NK-92 (cell line): ENCODE results near the gene FBXO36.
A peak's percentile ranks its signal among the peaks of the same experiment; 100 is the strongest.
"Not testable (repeated sequence)": the region's sequence is repeated elsewhere in the genome, so short reads cannot be mapped to it uniquely, and the experiment has no call there.

ENCODE experiments used
- DNase-seq: peaks from one replicate; lab custom pipeline; 2025; ENCODE audit not compliant: unreplicated experiment; lab: John Stamatoyannopoulos, UW

FBXO36 gene

DNA sequence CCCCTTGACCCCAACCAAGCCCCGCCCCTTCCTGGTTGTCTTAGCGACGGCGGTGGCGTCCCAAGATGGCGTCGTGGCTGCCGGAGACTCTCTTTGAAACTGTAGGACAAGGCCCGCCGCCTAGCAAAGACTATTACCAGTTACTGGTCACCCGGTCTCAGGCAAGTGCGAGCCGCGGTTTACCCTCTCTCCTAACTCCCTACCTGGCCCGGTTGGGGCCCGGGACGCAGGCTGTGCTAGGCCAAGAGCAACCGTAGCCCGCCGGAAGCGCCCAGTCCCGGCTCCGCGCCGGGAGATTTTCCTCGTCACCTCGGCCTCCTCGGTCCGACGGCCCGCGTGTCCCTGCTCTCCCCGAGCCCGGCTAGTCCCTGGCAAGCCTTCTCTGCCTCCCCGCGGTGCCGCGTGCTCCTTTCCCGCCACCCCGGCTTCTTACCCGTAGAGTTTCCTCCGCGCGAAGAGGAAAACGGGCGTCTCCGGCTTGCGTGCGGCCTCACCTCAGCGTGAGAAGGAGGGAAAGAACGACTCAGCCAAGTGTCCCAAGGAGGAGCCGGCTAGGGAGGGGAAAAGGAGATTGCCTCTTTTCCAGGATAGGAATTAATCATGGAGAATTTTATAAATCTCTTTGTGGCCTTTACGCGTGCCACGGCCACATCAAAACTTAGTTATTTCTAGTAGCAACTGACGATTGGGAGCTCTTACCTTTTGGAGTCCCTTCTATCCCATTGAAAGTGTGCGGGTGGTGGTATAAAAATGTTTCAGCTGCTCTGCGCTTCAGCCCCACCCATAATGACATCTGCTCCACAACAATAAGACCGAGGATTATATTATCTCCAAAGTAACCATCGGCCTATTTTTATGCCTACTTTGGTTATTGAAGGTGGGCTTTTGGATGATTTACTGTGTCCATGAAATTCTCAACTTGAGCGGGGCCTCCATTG, at the start of gene FBXO36:
FBXO36 (plus strand) TSS at position 55 of the 938 bp plus-strand sequence; CDS start at position 66, 11 bp downstream.
- peak; percentile 51 for DNase-seq

GRCh38 chr2:229873123-229873581, 49.2 kb upstream of the FBXO36 start:
- no peak for DNase-seq

DNA sequence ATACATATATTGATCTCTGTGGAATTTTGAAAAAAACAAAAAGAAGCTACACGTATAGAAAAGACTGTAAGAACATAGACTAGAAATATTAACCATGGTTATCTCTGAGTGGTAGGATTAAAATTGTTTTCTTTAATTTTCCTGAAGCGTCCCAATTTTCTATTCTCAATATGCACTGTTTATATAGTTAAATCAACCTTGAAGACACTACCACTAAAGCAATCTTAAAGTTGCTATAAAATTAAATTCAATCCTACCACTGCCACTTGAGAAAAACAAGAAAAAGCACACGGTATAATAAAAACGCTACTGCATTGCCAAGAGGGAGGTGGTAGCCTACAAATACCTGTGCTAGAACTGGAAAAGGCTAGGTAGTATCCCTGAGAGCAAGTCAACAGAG, 47.7 kb upstream of the FBXO36 start:
- no peak for DNase-seq

GRCh38 chr2:229875549-229875948, 46.8 kb upstream of the FBXO36 start:
- DNase-seq: no peak

DNA sequence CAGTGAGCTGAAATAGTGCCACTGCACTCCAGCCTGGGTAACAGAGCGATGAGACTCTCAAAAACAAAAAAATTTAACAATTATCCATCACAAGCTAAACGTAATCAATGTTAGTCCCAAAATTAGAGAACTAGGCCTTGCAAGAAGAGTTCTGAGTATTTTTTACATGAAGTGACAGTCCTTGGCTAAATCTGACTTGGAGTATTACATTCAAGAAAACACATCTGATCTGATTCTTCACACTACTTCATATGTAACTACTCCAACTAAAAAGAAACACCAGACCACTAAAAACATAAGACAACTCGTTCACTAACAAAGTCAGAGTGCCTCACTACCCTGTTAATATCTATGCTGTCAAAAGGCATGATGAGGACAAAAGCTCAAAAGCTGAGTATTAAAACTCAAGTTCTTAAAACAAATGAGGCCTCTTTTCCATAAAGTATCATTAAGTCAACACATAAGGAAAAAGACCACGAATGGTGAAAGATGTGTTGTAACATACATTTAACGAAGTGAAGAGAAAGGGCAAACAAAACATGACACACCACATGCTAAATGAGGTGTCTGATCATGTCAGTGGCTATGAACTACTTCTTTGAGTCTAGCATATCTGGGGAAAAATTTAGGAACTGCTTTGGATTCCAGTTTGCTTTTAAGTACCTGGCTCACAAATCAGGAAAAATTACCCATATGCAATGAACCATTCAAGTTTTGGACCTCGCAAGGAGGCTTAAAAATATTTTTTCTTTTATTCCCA, 42.9 kb upstream of the FBXO36 start:
- DNase-seq: no peak

- DNase-seq: no peak
Measured at GRCh38 chr2:229880892-229881586, 41.3 kb upstream of the FBXO36 start.

DNA sequence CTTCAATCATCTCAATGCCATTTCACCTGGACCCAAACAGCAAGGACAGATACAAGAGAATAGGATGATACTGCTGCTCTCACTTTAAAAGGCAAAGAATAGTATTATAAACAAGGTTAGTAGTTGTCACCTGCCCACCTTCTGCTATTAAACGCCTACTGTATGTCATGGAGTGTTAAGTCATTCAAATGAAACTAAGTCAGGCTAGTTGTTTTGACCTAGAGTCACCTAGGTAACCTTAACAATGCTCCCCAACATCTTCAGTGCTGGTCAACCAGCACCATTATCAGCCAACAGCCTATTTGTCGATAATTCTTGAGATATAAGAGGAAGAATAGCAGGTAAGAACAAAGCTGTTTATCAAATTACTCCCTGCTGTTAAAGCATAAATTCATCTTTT, 39.7 kb upstream of the FBXO36 start:
- no peak for DNase-seq

DNA sequence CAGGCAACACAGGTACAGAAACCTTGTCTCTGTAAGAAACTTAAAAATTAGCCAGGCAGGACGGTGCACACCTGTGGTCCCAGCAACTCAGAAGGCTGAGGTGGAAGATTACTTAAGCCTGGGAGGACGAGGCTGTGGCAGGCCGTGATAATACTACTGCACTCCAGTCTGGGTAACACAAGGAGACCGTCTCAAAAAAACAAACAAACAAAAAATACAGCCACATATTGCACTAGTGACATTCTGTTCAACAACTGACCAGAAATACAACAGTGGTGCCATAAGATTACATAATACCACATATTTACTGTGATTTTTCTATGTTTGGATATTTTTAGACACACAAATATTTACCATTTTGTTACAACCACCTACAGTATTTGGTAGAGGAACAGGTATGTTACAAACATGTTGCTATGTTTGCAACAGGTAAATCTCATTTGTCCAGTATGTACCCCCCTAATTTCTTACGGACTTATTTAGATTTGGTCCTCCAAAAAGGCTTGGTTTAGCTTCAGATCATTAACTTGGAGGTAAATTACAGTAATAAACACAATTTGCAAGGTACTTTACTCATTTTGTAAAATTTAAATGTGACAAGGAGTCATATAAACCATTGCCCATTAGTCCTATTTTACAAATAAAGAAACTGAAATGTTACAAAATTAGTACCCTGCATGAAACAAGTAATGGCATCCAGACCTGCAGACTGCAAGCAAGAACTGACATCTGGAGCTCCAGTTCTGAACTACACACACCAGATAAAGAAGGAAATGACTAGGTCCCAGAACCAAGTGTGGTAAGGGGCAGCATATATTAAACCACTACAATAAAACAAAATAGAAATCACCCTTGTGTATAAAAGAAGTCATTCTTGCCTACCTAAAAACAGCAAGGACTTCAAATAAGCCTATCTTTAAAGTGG, 37.3 kb upstream of the FBXO36 start:
- DNase-seq: no peak

GRCh38 chr2:229887441-229887840, 34.9 kb upstream of the FBXO36 start:
- no peak for DNase-seq

DNA sequence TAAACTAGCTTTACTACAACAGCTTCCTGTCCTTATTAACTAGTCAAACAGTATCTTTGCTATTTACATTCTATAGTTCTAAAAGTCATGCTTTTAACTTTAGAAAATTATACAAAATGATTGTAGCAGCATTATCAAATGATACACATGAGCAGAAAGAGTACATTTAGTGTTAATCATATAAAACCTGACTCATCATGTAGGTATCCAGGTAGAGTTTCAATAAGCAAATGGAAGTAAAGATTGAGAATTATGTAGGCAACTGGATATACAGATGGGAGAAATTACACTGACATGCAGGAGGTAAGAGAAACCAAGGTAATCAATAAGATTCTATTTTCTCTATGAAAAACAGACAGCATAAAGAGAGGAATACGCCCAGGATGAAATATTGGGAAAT, 34.3 kb upstream of the FBXO36 start:
- DNase-seq: no peak

GRCh38 chr2:229889023-229889422, 33.3 kb upstream of the FBXO36 start:
- DNase-seq: no peak

- DNase-seq: no peak
Measured at GRCh38 chr2:229896857-229897256, 25.4 kb upstream of the FBXO36 start.

GRCh38 chr2:229899604-229900003, 22.7 kb upstream of the FBXO36 start:
- DNase-seq: no peak

DNA sequence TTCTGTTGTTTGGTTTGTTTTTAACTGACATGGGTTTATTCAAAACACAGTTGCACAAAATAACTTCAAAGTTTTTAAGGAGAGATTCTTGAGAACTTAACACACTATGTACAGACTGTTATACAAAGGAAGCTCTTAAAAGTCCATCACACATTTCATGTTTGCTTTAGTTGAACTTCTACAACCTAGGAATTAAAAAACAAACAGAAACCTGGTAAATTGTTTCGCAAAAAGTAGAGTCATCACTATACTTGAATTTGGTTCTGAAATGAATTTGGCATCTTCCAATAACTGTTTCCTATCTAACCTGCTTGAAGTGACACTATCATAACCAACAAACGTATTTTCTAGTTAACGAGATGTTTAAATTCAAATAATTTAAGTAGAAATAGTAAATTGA, 22.3 kb upstream of the FBXO36 start:
- DNase-seq: no peak

GRCh38 chr2:229900514-229900913, 21.8 kb upstream of the FBXO36 start:
- DNase-seq: not testable (repeated sequence)

GRCh38 chr2:229901819-229902218, 20.5 kb upstream of the FBXO36 start:
- no peak for DNase-seq

DNA sequence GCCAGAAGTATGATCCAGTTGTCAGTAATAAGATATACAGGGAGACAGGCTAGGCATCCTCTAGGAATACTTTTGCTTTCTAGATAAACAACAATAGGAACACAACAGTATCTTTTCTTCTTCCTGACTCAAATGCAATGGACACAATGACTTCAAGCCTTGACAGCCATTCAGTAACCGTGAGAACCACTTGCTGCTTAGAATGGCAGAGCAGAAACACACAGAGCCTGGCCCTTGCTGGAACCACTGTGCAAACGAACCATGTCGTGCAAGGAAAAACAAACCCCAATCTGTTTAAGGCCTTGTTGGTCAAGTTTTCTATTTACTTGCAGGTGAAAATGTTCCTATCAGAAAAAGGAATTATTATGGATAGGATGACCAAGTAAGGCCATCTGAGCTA, 19.3 kb upstream of the FBXO36 start:
- no peak for DNase-seq

DNA sequence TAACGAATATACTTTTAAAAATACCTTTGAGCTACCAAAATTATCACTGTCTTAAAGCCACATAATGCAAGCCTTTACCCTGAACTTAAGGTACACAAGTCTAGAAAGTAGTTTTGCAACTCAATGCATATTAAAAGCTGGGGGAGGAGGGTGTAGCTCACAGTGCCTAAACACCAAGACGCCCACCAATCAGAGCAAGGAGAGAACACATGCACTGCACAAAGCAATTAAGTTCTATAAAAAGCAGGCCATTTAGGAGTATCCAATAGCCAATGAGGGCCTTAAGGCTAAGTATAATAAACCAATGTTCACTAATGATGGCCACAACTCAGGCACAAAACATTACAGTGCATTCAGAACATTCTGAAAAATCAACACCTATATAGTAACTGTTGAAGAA, 16.7 kb upstream of the FBXO36 start:
- DNase-seq: no peak

DNA sequence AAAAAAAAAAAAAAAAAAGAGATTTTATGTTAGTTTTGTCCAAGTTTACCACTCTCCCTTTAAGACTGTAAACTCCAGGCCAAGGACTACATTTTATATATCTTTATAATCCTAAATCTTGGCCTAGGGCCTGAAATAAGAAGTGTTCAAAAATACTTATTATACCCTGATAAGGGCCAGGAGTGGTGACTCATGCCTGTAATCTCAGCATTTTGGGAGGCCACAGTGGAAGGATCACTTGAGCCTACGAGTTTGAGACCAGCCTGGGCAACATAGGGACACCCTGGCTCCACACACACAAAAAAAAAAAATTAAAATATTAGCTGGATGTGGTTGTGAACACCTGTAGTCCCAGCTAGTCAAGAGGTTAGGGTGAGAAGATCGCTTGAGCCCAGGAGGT, 13.2 kb upstream of the FBXO36 start:
- DNase-seq: no peak

- no peak for DNase-seq
Measured at GRCh38 chr2:229910147-229910831, 12.0 kb upstream of the FBXO36 start.
